GM23338 (cell line): ENCODE data around the gene GGT5. TPM values are rescaled to one million over a fixed set of nuclear protein-coding genes. Genes with fewer than 3 reads are reported as not detected.

Experiments
- ATAC-seq: fragments of 200-7000 bp; cut with Tn5 transposase; 3 replicates; pipeline ENCODE4 v1.9.1; 2020
- DNase-seq: peaks from one replicate; pipeline ENCODE4 v3.0.0-alpha.2; 2015; ENCODE audit warnings: low spot score
- H2AFZ ChIP-seq: fragments of 200-600 bp; sonication (generic); 2 replicates; pipeline ENCODE4 v1.8.0; 2016; ENCODE audit warnings: antibody characterized with exemption, mild to moderate bottlenecking, moderate library complexity
- H3F3A ChIP-seq: fragments of 200-600 bp; sonication (generic); replicated peaks from 2 replicates; pipeline ENCODE4 v1.8.0; 2017; ENCODE audit warnings: antibody characterized with exemption, mixed run types, low read depth
- H3K27ac ChIP-seq: fragments of 200-600 bp; sonication (generic); 2 replicates; pipeline ENCODE4 v1.6.1; 2016; ENCODE audit warnings: low read depth
- H3K27me3 ChIP-seq: fragments of 200-600 bp; sonication (generic); 2 replicates; pipeline ENCODE4 v1.8.0; 2016; ENCODE audit warnings: mild to moderate bottlenecking, mixed run types, moderate library complexity; ENCODE audit not compliant: insufficient read depth
- H3K36me3 ChIP-seq: fragments of 200-600 bp; sonication (generic); 2 replicates; pipeline ENCODE4 v1.8.0; 2016; ENCODE audit warnings: mild to moderate bottlenecking; ENCODE audit not compliant: insufficient read depth
- H3K4me1 ChIP-seq: fragments of 200-600 bp; sonication (generic); 2 replicates; pipeline ENCODE4 v1.8.0; 2016; ENCODE audit warnings: mild to moderate bottlenecking, moderate library complexity; ENCODE audit not compliant: insufficient read depth
- H3K4me2 ChIP-seq: fragments of 200-600 bp; sonication (generic); 2 replicates; pipeline ENCODE4 v1.7.1; 2017; ENCODE audit warnings: mixed run types
- H3K4me3 ChIP-seq: fragments of 200-600 bp; sonication (generic); 2 replicates; pipeline ENCODE4 v1.6.1; 2016; ENCODE audit warnings: mixed run types
- H3K79me2 ChIP-seq: fragments of 200-600 bp; sonication (generic); replicated peaks from 2 replicates; pipeline ENCODE4 v1.8.0; 2017; ENCODE audit warnings: mild to moderate bottlenecking; ENCODE audit not compliant: insufficient read depth
- H3K9me2 ChIP-seq: fragments of 200-600 bp; sonication (generic); 2 replicates; pipeline ENCODE4 v1.8.0; 2017; ENCODE audit not compliant: insufficient read depth
- H4K20me1 ChIP-seq: fragments of 200-600 bp; sonication (generic); replicated peaks from 2 replicates; pipeline ENCODE4 v1.8.0; 2017; ENCODE audit warnings: mild to moderate bottlenecking; ENCODE audit not compliant: insufficient read depth
- H3K27ac Mint-ChIP-seq: 2 replicates; pipeline ENCODE4 v1.8.0; 2020; ENCODE audit warnings: inconsistent platforms, mild to moderate bottlenecking, moderate library complexity, mixed read lengths
- H3K27me3 Mint-ChIP-seq: 3 replicates; pipeline ENCODE4 v1.8.0; 2022; ENCODE audit warnings: low read depth, mild to moderate bottlenecking, moderate library complexity, mixed read lengths, inconsistent platforms; ENCODE audit not compliant: insufficient read depth, poor library complexity
- H3K36me3 Mint-ChIP-seq: 3 replicates; pipeline ENCODE4 v1.8.0; 2021; ENCODE audit warnings: low read depth, mild to moderate bottlenecking, inconsistent platforms, moderate library complexity, mixed read lengths
- H3K4me1 Mint-ChIP-seq: 3 replicates; pipeline ENCODE4 v1.8.0; 2020; ENCODE audit warnings: mild to moderate bottlenecking, inconsistent platforms, mixed read lengths
- H3K4me3 Mint-ChIP-seq: 3 replicates; pipeline ENCODE4 v1.8.0; 2021; ENCODE audit warnings: moderate library complexity, mild to moderate bottlenecking, inconsistent platforms, mixed read lengths
- H3K9me3 Mint-ChIP-seq: 3 replicates; pipeline ENCODE4 v1.8.0; 2020; ENCODE audit warnings: moderate library complexity, mild to moderate bottlenecking, inconsistent platforms, mixed read lengths
- CREB1 ChIP-seq: fragments of 250-450 bp; sonication (Bioruptor Pico); IDR thresholded peaks from 2 replicates; pipeline ENCODE4 v1.5.0; 2020; ENCODE audit warnings: low read depth, mild to moderate bottlenecking, moderate library complexity
- CTCF ChIP-seq, 2 experiments: fragments of 200-600 bp in 1 of 2; sonication (generic) in 1 of 2; conservative IDR thresholded peaks; 2 replicates each; pipeline versions ENCODE4 v1.5.1 to v1.6.1; 2016 to 2017; ENCODE audit warnings: antibody characterized with exemption in 2 of 2, low read depth in 2 of 2, mild to moderate bottlenecking in 2 of 2, moderate library complexity in 1 of 2
- ETS1 ChIP-seq: IDR thresholded peaks from 2 replicates; pipeline ENCODE4 v1.6.1; 2016; ENCODE audit warnings: antibody characterized with exemption
- EZH2 ChIP-seq: fragments of 200-600 bp; sonication (generic); IDR thresholded peaks from one replicate; pipeline ENCODE4 v1.8.0; 2017; ENCODE audit warnings: antibody characterized with exemption, mild to moderate bottlenecking, low read depth; ENCODE audit not compliant: unreplicated experiment
- EZH2phosphoT487 ChIP-seq: fragments of 200-600 bp; sonication (generic); IDR thresholded peaks from one replicate; pipeline ENCODE4 v1.8.1; 2018; ENCODE audit warnings: antibody characterized with exemption; ENCODE audit not compliant: unreplicated experiment
- NANOG ChIP-seq: IDR thresholded peaks from 2 replicates; pipeline ENCODE4 v1.6.1; 2016; ENCODE audit warnings: antibody characterized with exemption, borderline replicate concordance
- POLR2AphosphoS5 ChIP-seq: IDR thresholded peaks from 2 replicates; pipeline ENCODE4 v1.6.1; 2016; ENCODE audit warnings: antibody characterized with exemption, low read depth
- ZNF114 ChIP-seq: fragments of 250-450 bp; sonication (Bioruptor Pico); IDR thresholded peaks from 2 replicates; pipeline ENCODE4 v1.5.0; 2020; ENCODE audit warnings: mild to moderate bottlenecking, moderate library complexity
- ZNF462 ChIP-seq: fragments of 250-450 bp; sonication (Bioruptor Pico); IDR thresholded peaks from 2 replicates; pipeline ENCODE4 v1.5.0; 2020; ENCODE audit warnings: mild to moderate bottlenecking, moderate library complexity
- polyA plus RNA-seq: library from polyadenylated mRNA; unstranded; fragments of >200 nt; fragmentation: Nextera tagmentation; extraction: Ambion mirVana; gene quantifications from 2 replicates; pipeline ENCODE4 v1.2.1, GENCODE V29; 2016
- total RNA-seq: library from RNA; depleted of rRNA; stranded (reverse); fragments of >200 nt; shearing (Covaris generic); gene quantifications from 2 replicates; pipeline ENCODE4 v1.2.3, GENCODE V29; 2014

GGT5 gene
- total and polyA plus RNA-seq, 2 experiments from 2014 or later: not detected

- H3K79me2 ChIP-seq: no peaks in the 10 kb centered on the region
- Mint-ChIP-seq H3K9me3 (no peaks in the 10 kb centered on the region; the same call in 2 of the 3 replicates), H3K4me3 (no peak overlapping the region), H3K27ac (no peak overlapping the region), H3K27me3 (peaks cover 11% of the 10 kb centered on the region), H3K4me1 (peaks cover 3% of the 10 kb centered on the region; the same call in 2 of the 3 replicates), H3K36me3 (no peaks in the 10 kb centered on the region)
- H4K20me1 ChIP-seq: no peaks in the 10 kb centered on the region
- DNase-seq (no peak), ATAC-seq (no peak)
- H3F3A ChIP-seq: no peaks in the 10 kb centered on the region
- no peaks in the 10 kb centered on the region for H3K9me2 ChIP-seq
- H3K4me3 ChIP-seq: no peak overlapping the region
- no peak overlapping the region for H3K27ac ChIP-seq
- no peaks in the 10 kb centered on the region for H3K27me3 ChIP-seq
- H2AFZ ChIP-seq: no peak overlapping the region
- TF ChIP-seq EZH2 (no peak), CTCF (conservative IDR thresholded peaks at IDR 0.05; ENCODE audit: low read depth in 2 of 2) (no peak), ZNF114 (CRISPR knock-in tag) (no peak), EZH2phosphoT487 (no peak), ZNF462 (CRISPR knock-in tag) (no peak), NANOG (no peak), ETS1 (no peak), CREB1 (CRISPR knock-in tag) (no peak), POLR2AphosphoS5 (no peak)
- no peaks in the 10 kb centered on the region for H3K36me3 ChIP-seq
- no peaks in the 10 kb centered on the region for H3K4me1 ChIP-seq
- H3K4me2 ChIP-seq: no peak overlapping the region
Observed at GRCh38 chr22:24186892-24187670, 57.8 kb downstream of the GGT5 start.
